MCF 10A (cell line): ENCODE results near the gene STK33. TPM values are rescaled to one million over a fixed set of nuclear protein-coding genes. Genes with fewer than 3 reads are reported as not detected.

Source experiments
- BruUV-seq: library from RNA; stranded (reverse); fragments of 400-500 nt; replicated peaks from 2 replicates; lab custom pipeline; 2021; lab: Mats Ljungman, UMichigan
- CTCF ChIA-PET: fragments of 300-600 bp; sonication (Branson Sonifier 250); formaldehyde crosslinking; extraction: SDS; loops from one replicate; lab custom pipeline; 2021; ENCODE audit warnings: antibody characterized with exemption, inconsistent platforms; lab: Yijun Ruan, JAX
- POLR2A ChIA-PET: fragments of 300-600, 350-650 bp; sonication (Branson Sonifier 250); formaldehyde crosslinking; extraction: SDS; loops from one replicate; lab custom pipeline; 2020; ENCODE audit warnings: antibody characterized with exemption, inconsistent platforms; lab: Yijun Ruan, JAX
- DNase-seq: peaks from one replicate; pipeline ENCODE4 v3.0.0-alpha.2; 2018; ENCODE audit not compliant: unreplicated experiment
- H3K27ac Mint-ChIP-seq: one replicate; pipeline ENCODE4 v1.8.0; 2022; ENCODE audit warnings: mild to moderate bottlenecking, low read depth, mixed read lengths; ENCODE audit not compliant: unreplicated experiment
- H3K27me3 Mint-ChIP-seq: one replicate; pipeline ENCODE4 v1.8.0; 2022; ENCODE audit warnings: mixed read lengths; ENCODE audit not compliant: insufficient read depth, unreplicated experiment
- H3K36me3 Mint-ChIP-seq: one replicate; pipeline ENCODE4 v1.8.0; 2022; ENCODE audit warnings: mild to moderate bottlenecking, moderate library complexity, mixed read lengths; ENCODE audit not compliant: insufficient read depth, unreplicated experiment
- H3K4me1 Mint-ChIP-seq: one replicate; pipeline ENCODE4 v1.8.0; 2022; ENCODE audit warnings: mixed read lengths; ENCODE audit not compliant: insufficient read depth, unreplicated experiment
- H3K4me3 Mint-ChIP-seq: one replicate; pipeline ENCODE4 v1.8.0; 2022; ENCODE audit warnings: mild to moderate bottlenecking, moderate library complexity, mixed read lengths; ENCODE audit not compliant: unreplicated experiment
- H3K9me3 Mint-ChIP-seq: one replicate; pipeline ENCODE4 v1.8.0; 2022; ENCODE audit warnings: mixed read lengths; ENCODE audit not compliant: unreplicated experiment
- CTCF ChIP-seq: fragments of 200-600 bp; IDR thresholded peaks from one replicate; pipeline ENCODE4 v1.8.0; 2022; ENCODE audit warnings: antibody characterized with exemption, mild to moderate bottlenecking; ENCODE audit not compliant: unreplicated experiment
- intact Hi-C: fragments of 100-400 bp; cut with micrococcal nuclease; formaldehyde crosslinking; loops from 2 replicates; pipeline ENCODE4 v1.14.1; 2022
- total RNA-seq: library from RNA; stranded (reverse); gene quantifications from 2 replicates; pipeline ENCODE4 v1.2.3, GENCODE V29; 2022

STK33 gene
- total RNA-seq, 1 experiment from 2014 or later, result 0.58 TPM

DNA sequence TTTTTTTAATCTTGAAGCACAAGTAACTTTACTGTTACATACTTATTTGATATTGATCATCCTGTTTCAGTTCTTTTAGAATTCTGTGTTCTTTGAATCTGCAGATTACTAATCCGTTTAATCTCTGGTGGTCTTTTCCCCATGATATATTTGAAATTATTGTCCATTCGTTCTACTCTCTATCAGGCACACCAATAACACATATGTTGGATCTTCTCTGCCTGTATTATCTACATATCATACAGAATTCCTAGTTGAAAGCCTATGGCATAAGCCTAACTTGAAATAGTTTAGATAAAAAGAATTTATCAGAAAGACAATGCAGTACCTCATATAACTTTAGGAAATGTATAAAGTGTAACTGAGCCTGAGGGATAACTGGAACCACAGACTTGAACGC is 32.6 kb downstream of the STK33 start:
- Mint-ChIP-seq H3K4me1 (no peaks in the 10 kb centered on the region), H3K9me3 (peaks cover 21% of the 10 kb centered on the region), H3K27ac (no peak overlapping the region), H3K27me3 (peaks cover 57% of the 10 kb centered on the region), H3K4me3 (no peak overlapping the region), H3K36me3 (no peaks in the 10 kb centered on the region)
- ChIA-PET POLR2A (interaction anchor here (0.7 to 1.0 kb wide), 2 partner anchors 365 to 463 kb away, joined by 3 read pairs; no protein-coding TSS in a partner anchor), CTCF (interaction anchor here (1.0 to 6.8 kb wide), 3 partner anchors 298 to 371 kb away, joined by 3 to 99 read pairs (median 12); partner anchors contain the start of gene LMO1)
- DNase-seq, result no peak
- intact Hi-C loops, result loop anchor here (10.0 kb wide), 1 partner anchor 557 kb away; no protein-coding TSS in a partner anchor
- BruUV-seq, result no TSS peak
- TF ChIP-seq CTCF, result no peak

GRCh38 chr11:8558436-8558835 is 35.6 kb downstream of the STK33 start:
- no peak overlapping the region for H3K4me3 Mint-ChIP-seq
- intact Hi-C loops, result no loop called here
- no peak for DNase-seq
- no peaks in the 10 kb centered on the region for H3K4me1 Mint-ChIP-seq
- ChIA-PET POLR2A (interaction anchor here (0.7 kb wide), 1 partner anchor 10 kb away, joined by 3 read pairs; no protein-coding TSS in a partner anchor), CTCF (interaction anchor here (1.6 kb wide), 1 partner anchor 552 kb away, joined by 4 read pairs; no protein-coding TSS in a partner anchor)
- no peak for TF ChIP-seq CTCF
- H3K27me3 Mint-ChIP-seq, result peaks cover 75% of the 10 kb centered on the region
- H3K27ac Mint-ChIP-seq, result no peak overlapping the region
- H3K36me3 Mint-ChIP-seq, result no peaks in the 10 kb centered on the region
- no TSS peak for BruUV-seq
- H3K9me3 Mint-ChIP-seq, result peaks cover 21% of the 10 kb centered on the region

DNA sequence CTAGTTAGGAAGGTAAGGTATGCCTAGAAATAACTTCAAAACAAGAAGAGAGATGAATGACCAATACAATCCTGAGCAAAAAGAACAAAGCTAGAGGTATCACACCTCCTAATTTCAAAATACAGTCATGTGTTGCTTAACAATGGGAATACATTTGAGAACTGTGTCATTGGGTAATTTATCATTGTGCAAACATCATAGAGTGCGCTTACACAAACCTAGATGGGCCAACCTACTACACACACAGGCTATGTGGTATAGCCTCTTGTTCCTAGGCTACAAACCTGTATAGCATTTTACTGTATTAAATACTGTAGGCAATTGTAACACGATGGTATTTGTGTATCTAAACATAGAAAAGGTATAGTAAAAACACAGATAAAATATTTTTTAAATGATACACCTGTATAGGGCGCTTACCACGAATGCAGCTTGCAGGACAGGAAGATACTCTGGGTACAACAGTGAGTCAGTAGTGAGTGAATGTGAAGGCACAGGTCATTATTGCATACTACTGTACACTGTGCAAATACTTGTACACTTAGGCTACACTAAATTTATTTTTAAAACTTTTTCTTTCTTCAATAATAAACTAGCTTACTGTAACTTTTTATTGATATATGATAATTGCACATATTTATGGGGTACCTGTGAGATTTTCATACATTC is 48.2 kb downstream of the STK33 start:
- DNase-seq, result peak; percentile 61
- no peaks in the 10 kb centered on the region for H3K36me3 Mint-ChIP-seq
- no peaks in the 10 kb centered on the region for H3K9me3 Mint-ChIP-seq
- intact Hi-C loops, result no loop called here
- peaks cover 50% of the 10 kb centered on the region for H3K27me3 Mint-ChIP-seq
- CTCF ChIA-PET, result interaction anchor here (0.9 to 1.5 kb wide), 4 partner anchors 21 to 282 kb away, joined by 3 read pairs; partner anchors contain the start of gene LMO1
- no peak for TF ChIP-seq CTCF
- H3K4me3 Mint-ChIP-seq, result no peak overlapping the region
- H3K27ac Mint-ChIP-seq, result no peak overlapping the region
- no TSS peak for BruUV-seq
- POLR2A ChIA-PET, result no interaction called here
- H3K4me1 Mint-ChIP-seq, result no peaks in the 10 kb centered on the region

GRCh38 chr11:8544807-8545206 is 49.2 kb downstream of the STK33 start:
- no peak for DNase-seq
- Mint-ChIP-seq H3K27ac (no peak overlapping the region), H3K9me3 (no peaks in the 10 kb centered on the region), H3K4me3 (no peak overlapping the region), H3K27me3 (peaks cover 50% of the 10 kb centered on the region), H3K36me3 (no peaks in the 10 kb centered on the region), H3K4me1 (no peaks in the 10 kb centered on the region)
- TF ChIP-seq CTCF, result no peak
- no TSS peak for BruUV-seq
- ChIA-PET CTCF (interaction anchor here (0.9 kb wide), 2 partner anchors 215 to 281 kb away, joined by 3 read pairs; partner anchors contain the start of gene LMO1), POLR2A (no interaction called here)
- intact Hi-C loops, result no loop called here
